ENCODE results near the gene CYP4F11.
"Not testable (repeated sequence)": the region's sequence is repeated elsewhere in the genome, so short reads cannot be mapped to it uniquely, and the experiment has no call there.

The CYP4F11 gene

DNA sequence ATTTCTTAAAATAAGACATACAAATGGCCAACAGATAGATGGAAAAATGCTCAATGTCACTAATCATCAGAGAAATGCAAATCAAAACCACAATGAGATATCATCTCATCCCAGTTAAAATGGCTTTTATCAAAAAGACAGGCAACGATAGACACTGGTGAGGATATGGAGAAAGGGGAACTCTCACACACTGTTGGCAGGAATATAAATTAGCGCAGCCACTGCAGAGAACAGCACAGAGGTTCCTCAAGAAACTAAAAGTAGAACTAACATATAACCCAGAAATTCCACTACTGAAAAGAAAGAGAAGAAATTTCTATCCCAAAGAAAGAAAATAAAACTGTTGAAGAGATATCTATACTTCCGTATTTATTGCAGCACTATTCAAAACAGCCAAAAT is 51.0 kb downstream of the CYP4F11 start:
- DNase-seq (ENCODE audit: low spot score): not testable (repeated sequence)

DNA sequence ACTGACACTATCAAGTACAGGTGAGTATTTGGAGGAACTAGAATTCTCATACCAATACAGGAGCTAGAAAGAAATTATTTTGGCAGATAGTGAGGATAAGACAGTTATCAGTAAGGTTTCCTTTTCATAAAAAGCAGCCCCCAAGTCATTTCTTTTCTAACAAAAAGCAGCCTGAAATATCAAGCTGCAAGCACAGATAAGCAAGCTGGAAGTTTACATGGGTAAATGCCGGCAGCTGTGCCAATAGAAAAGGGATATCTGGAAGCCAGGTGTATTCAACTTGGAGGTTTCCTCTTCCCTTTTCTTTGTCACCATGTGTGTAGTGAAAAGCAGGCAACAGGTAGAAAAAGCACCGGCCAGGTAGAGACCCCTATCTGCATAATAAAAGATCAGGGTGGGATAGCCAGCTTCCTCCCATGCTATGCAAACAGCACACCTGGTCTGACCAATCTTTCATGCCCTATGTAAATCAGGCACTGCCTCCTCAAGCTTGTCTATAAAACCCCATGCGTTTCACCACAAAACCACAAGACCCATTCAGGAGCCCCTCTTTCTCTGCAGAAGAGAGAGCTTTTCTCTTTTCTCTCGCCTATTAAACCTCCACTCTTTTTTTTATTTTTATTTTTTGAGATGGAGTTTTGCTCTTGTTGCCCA is 59.4 kb downstream of the CYP4F11 start:
- no peak for DNase-seq (ENCODE audit: low spot score)

DNA sequence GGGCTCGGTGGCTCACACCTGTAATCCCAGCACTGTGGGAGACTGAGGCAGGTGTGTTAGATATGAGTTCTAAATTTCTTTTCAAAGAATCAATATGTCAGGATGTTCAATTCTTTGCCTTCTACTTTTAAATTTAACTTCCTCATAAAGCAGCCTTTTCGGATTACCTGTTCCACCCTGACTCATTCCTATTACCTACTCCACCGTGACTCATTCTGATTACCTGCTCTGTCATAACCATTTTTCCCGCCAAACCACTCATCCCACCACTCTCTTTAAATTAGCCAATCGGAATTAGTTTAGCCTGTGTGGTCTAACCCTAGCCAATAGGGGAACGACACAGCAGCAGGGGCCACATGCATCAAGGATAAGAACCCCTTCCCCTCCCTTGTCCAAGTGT is 60.6 kb downstream of the CYP4F11 start:
- not testable (repeated sequence) for DNase-seq (ENCODE audit: low spot score)

DNA sequence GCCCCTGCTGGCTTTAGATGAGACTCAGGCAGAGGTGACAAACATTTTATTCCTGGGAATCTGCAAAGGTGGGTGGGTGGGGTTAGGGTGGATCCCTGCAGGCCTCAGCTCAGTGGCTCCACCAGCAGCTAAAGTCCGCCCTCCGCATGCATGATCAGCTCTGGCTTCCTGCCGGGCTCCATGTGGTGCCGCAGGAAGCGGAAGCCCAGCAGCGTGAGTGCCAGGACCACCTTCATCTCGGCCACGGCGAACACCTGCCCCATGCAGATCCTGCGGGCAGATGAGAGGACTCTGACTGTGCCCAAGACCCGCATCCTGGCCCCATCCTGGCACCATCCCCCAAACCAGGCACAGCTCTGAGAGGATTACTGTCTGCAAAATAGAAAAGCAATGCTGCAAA is 62.8 kb downstream of the CYP4F11 start:
- no peak for DNase-seq (ENCODE audit: low spot score)

DNA sequence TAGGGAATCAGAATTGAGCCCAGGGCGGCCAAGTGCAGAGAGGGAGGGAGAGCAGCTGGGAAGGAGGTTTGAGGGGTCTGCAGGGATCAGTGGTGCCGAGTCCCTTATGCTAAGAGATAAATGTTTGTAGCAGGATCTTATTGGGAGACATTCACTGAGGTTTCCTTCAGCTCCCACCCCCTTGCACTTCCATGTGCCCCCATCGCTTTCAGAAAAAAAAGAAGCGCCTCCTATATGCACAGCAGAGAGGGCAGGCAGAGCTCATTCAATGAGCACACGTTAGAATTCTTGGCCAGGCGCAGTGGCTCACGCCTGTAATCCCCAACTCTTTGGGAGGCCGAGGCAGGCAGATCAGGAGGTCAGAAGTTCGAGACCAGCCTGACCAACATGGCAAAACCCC is 64.5 kb downstream of the CYP4F11 start:
- no peak for DNase-seq (ENCODE audit: low spot score)

DNA sequence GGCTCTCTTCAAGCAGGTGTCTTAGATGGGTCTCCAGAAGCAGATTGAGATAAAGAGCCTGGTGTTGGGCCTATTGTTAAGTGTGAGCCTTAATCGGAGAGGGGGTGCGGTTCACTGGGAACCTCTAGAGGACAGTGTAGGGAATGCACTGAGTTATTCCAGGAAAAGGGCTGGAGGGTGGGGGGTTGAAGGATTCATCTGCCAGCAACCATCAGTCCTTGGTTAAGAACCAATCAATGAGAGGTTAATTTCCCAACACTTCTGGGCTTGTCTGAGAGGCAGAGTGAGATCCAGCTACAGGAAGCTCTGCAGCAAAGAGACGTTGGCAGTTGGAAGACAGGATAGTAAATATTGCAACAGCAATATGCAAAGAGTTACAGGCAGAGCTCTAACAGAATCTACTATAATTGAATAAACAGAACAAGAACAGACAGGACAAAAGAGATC is 65.2 kb downstream of the CYP4F11 start:
- DNase-seq (ENCODE audit: low spot score): no peak

DNA sequence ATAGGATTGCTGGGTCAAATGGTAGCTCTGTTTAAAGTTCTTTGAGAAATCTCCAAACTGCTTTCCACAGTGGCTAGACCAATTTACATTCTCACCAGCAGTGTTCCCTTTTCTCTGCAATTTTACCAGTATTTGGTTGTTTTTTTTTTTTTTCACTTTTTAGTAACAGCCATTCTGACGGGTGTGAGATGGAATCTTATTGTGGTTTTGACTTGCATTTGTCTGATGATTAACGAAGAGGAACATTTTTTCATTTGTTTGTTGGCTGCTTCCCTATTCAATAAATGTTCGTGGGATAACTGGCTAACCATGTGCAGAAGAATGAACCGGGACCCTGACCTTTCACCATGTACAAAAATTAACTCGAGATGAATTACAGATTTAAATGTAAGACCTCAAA is 67.7 kb downstream of the CYP4F11 start:
- no peak for DNase-seq (ENCODE audit: low spot score)

DNA sequence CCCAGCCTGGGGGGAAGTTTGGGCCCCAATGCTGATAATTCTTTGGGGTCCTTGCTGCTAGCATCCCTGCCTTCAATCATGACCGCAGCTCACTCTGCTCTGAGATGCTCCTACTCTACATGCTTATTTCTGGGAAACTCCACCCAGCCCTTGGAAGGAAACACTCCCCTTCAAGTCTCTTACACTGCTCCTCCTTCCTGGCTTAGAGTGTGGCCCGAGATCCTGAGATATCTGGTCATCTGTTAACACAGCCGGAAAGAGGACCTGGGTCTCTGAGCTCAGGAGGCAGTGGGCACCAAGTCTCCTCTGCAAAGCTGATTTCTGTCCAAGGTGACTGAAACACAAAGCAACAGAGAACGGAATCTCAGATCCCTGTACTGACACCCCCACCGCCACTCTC is 69.5 kb downstream of the CYP4F11 start:
- DNase-seq (ENCODE audit: low spot score): no peak

DNA sequence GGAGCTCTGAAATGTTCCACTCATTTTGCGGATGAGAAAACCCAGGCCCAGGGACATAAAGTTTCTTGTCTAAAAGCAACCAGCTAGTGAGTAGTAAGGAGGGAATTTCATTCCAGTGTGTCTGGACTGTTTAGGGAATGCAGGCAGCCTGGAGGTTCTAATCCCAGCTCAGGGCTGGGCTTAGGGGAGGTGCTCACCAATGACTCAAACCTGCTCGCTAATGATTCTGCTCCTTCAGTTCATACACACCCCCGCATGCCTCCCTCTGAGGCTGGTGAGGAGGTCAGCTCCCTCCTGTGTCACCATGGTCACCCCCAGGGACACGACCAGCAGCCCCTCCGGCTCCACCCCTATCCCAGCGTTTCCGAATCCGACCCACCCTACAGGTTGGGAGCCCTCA is 71.1 kb downstream of the CYP4F11 start:
- DNase-seq (ENCODE audit: low spot score): no peak

DNA sequence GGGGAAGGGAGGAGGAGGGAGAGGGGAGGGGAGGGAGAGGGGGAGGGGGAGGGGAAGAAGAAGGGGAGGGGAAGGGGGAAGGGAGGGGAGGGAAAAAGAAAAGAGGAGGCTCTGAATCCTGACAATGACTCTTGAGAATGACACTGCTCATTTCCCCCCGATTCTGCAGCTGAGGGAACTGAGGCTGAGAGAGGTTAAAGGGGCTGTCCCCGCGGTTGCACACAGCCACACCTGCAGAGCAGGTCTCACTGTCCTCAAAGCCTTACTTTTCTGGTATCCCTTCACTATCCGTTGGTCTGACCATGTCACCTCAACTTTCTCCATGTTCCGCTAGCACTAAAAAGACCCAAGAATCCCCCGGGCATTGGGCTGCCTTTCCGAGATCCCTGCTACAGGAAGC is 71.9 kb downstream of the CYP4F11 start:
- no peak for DNase-seq (ENCODE audit: low spot score)

Data from putamen (tissue), 1 donor.